ENCODE measurements around the gene NME9. TPM values are rescaled to one million over a fixed set of nuclear protein-coding genes. Genes with fewer than 3 reads are reported as not detected.

NME9 gene
- total RNA-seq, 4 donors from 2014 or later: 0.47 to 0.54 TPM; not detected in 2

DNA sequence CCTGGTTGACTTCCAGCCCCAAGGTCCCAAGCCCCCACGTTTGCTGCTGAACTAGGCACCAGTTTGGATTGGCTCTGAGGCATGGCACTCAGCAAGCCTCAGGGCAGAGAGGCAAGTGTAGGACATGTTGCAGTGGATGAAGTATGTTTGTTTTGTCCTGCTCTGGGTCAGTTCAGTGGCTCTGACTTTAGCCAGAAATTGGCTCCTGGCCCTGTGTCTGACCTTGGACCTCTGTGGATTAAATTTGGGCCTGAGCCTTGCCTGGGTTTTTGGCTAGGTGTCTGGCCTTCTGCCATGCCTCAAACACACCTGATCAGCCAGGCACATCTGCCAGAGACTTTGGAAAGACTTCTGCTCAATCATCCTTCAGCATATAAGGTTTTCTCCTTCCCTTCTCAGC lies 15.1 kb upstream of the NME9 start:
- no peak for ATAC-seq
- no peak for TF ChIP-seq POLR2AphosphoS5 (IDR thresholded peaks at IDR 0.05)
- TF ChIP-seq POLR2A (IDR thresholded peaks at IDR 0.05): no peak
- no peak for TF ChIP-seq EP300 (IDR thresholded peaks at IDR 0.05)
- TF ChIP-seq, protein P1, sequence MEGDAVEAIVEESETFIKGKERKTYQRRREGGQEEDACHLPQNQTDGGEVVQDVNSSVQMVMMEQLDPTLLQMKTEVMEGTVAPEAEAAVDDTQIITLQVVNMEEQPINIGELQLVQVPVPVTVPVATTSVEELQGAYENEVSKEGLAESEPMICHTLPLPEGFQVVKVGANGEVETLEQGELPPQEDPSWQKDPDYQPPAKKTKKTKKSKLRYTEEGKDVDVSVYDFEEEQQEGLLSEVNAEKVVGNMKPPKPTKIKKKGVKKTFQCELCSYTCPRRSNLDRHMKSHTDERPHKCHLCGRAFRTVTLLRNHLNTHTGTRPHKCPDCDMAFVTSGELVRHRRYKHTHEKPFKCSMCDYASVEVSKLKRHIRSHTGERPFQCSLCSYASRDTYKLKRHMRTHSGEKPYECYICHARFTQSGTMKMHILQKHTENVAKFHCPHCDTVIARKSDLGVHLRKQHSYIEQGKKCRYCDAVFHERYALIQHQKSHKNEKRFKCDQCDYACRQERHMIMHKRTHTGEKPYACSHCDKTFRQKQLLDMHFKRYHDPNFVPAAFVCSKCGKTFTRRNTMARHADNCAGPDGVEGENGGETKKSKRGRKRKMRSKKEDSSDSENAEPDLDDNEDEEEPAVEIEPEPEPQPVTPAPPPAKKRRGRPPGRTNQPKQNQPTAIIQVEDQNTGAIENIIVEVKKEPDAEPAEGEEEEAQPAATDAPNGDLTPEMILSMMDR (IDR thresholded peaks at IDR 0.05): no peak
- Histone ChIP-seq H3K4me1 (peaks cover 0 to 17% (median 1%) of the 10 kb centered on the region in 3 donors), H3K9me3 (no peaks in the 10 kb centered on the region), H3K27ac (no peak overlapping the region), H3K36me3 (no peaks in the 10 kb centered on the region), H3K4me3 (no peak overlapping the region), H3K27me3 (no peaks in the 10 kb centered on the region)
- no CpG with 5 or more reads among the region's 1 CpG for WGBS, 2 donors (ENCODE audit: low coverage in 1 of 2)

DNA sequence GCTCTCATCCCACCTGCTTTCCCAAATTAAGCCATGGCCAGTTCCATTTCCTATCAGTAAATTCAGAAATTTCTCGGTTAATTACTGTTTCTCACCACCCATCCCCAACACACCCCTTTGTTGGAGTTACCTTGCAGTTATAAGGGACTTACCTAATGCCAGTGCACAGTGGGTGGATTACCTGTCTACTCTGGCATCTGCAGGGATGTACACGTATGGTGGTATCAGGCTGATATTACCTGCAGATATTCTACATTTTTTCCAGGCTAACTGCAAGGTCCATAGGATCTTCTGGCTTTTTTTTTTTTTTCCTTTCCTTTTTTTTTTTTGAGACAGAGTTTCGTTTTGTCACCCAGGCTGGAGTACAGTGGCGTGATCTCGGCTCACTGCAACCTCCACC lies 10.9 kb upstream of the NME9 start:
- Histone ChIP-seq H3K4me1 (no peaks in the 10 kb centered on the region), H3K9me3 (no peaks in the 10 kb centered on the region), H3K27ac (no peak overlapping the region), H3K4me3 (no peak overlapping the region), H3K36me3 (no peaks in the 10 kb centered on the region), H3K27me3 (no peaks in the 10 kb centered on the region)
- TF ChIP-seq EP300 (IDR thresholded peaks at IDR 0.05) (no peak), POLR2AphosphoS5 (IDR thresholded peaks at IDR 0.05) (no peak), POLR2A (IDR thresholded peaks at IDR 0.05) (no peak)
- TF ChIP-seq, protein P1 (IDR thresholded peaks at IDR 0.05): no peak
- 86 to 95% methylated on average over 2 to 5 of the region's 5 CpGs for WGBS, 2 donors (ENCODE audit: low coverage in 1 of 2)
- no peak for ATAC-seq

DNA sequence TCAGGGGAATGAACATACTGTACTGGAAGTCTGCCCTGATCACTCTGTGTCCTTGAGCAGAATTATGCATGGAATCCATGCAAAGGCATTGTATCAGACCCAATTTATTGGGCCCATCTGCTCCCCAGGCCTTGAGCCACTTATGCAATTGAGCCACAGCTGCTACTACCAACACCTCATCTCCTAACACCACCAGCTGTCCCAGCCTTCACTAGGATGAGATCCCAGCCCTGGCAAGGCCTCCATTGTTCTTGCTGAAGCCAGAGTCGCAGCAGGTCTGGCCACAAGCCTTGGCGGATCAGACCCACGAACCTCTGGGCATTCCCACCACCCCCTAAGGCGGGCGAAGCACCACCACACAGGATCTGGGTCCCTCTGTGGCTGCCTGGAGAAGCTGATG lies 9.2 kb upstream of the NME9 start:
- no peaks in the 10 kb centered on the region for H3K4me1 ChIP-seq
- no peaks in the 10 kb centered on the region for H3K36me3 ChIP-seq
- no CpG with 5 or more reads among the region's 5 CpGs for WGBS, 2 donors (ENCODE audit: low coverage in 1 of 2)
- H3K9me3 ChIP-seq: no peaks in the 10 kb centered on the region
- TF ChIP-seq POLR2A (IDR thresholded peaks at IDR 0.05): no peak
- TF ChIP-seq POLR2AphosphoS5 (IDR thresholded peaks at IDR 0.05): no peak
- TF ChIP-seq, protein P1 (IDR thresholded peaks at IDR 0.05): no peak
- no peak for TF ChIP-seq EP300 (IDR thresholded peaks at IDR 0.05)
- ATAC-seq: no peak
- H3K27me3 ChIP-seq: no peaks in the 10 kb centered on the region
- no peak overlapping the region for H3K4me3 ChIP-seq
- no peak overlapping the region for H3K27ac ChIP-seq

DNA sequence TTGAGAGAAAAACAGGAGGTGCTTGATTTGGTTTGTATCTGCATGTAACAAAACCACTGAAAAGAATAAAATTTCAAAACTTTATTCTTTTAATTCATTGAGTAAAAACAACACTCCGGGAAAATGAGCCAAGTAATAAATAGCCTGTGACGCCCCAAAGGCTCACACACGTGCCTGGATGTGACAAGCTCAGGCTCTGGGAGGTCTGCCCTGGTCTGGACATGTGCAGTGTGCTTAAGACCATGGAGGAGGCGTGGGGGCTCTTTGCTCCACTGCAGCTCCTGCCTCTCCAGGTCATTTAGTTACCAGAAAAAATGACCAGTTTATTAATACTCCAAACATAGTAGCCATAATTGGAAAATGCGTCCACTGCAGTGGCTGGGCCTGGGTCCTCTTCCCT lies 8.6 kb upstream of the NME9 start:
- no peak overlapping the region for H3K4me3 ChIP-seq
- 36 to 51% methylated on average over 4 to 5 of the region's 5 CpGs for WGBS, 2 donors (ENCODE audit: low coverage in 1 of 2)
- ATAC-seq: no peak
- no peak for TF ChIP-seq EP300 (IDR thresholded peaks at IDR 0.05)
- TF ChIP-seq, protein P1 (IDR thresholded peaks at IDR 0.05): no peak
- no peaks in the 10 kb centered on the region for H3K9me3 ChIP-seq
- no peaks in the 10 kb centered on the region for H3K36me3 ChIP-seq
- H3K27ac ChIP-seq: no peak overlapping the region
- H3K4me1 ChIP-seq: no peaks in the 10 kb centered on the region
- H3K27me3 ChIP-seq: no peaks in the 10 kb centered on the region

DNA sequence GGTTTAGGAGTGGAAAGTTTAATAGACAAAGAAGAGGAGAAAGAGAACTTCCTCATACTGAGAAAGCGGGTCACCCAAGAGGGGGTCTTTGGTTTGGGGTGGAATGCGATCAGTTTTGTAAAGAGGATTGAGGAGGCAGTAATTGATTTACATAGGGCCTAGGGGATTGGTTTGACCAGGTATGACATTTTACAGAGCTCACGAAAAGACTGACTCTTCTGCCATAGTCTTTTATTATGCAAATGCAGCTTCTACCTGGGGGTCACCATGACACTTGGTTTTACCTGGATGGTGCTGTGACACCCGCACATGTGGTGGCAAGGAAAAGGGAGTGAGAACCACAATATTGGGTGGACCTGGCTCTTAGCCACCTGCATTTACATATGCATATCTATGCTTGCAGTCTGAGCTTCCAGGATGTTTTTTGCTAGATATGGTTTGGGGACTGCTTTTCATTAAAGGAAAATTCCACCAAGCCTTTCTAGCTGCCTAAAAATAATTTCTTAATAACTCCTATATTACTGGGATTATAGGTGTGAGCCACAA lies 6.9 kb upstream of the NME9 start:
- 87 to 92% methylated on average over 4 of the region's 4 CpGs for WGBS, 2 donors (ENCODE audit: low coverage in 1 of 2)
- H3K9me3 ChIP-seq: no peaks in the 10 kb centered on the region
- no peak overlapping the region for H3K27ac ChIP-seq
- no peak for ATAC-seq
- TF ChIP-seq POLR2AphosphoS5 (IDR thresholded peaks at IDR 0.05) (no peak), EP300 (IDR thresholded peaks at IDR 0.05) (no peak), POLR2A (IDR thresholded peaks at IDR 0.05) (no peak)
- TF ChIP-seq, protein P1 (IDR thresholded peaks at IDR 0.05): no peak
- H3K36me3 ChIP-seq: no peaks in the 10 kb centered on the region
- H3K4me3 ChIP-seq: no peak overlapping the region
- no peaks in the 10 kb centered on the region for H3K4me1 ChIP-seq
- H3K27me3 ChIP-seq: no peaks in the 10 kb centered on the region
